ENCODE measurements around the gene TAF6. TPM values are rescaled to one million over a fixed set of nuclear protein-coding genes. Genes with fewer than 3 reads are reported as not detected.

TAF6 gene
- total and polyA plus RNA-seq, 2 of the 4 experiments (the other 2 are of a cell fraction) = 11.3 to 55.3 TPM

GRCh38 chr7:100152404-100152803 lies 33.2 kb upstream of the TAF6 start:
- POLR2A ChIA-PET (ENCODE audit: unreplicated experiment) = no interaction called here
- H3K4me2 ChIP-seq (ENCODE audit: low read depth, low read length) = no peak overlapping the region
- ATAC-seq (ENCODE audit: low read depth) = no peak

More at GRCh38 chr7:100152404-100152803, 33.2 kb upstream of the TAF6 start:
- Histone ChIP-seq H4K91ac (ENCODE audit: insufficient read depth, low read depth, low read length) (no peak overlapping the region), H3K4me1 (ENCODE audit: control insufficient read depth, insufficient read depth, low read length) (peaks cover 4% of the 10 kb centered on the region), H3K18ac (ENCODE audit: low read depth, low read length) (no peak overlapping the region), H4K20me1 (ENCODE audit: insufficient read depth, low read length) (peaks cover 18% of the 10 kb centered on the region), H2AFZ (replicated peaks; ENCODE audit: low read length, poor library complexity) (no peak overlapping the region), H4K8ac (ENCODE audit: low read depth in 2 of 2, low read length in 2 of 2) (no peak overlapping the region), H2BK15ac (ENCODE audit: low read depth, low read length) (no peak overlapping the region), H3K4ac (ENCODE audit: low read depth, low read length) (no peak overlapping the region), H2BK5ac (ENCODE audit: low read depth, low read length, poor library complexity, severe bottlenecking) (no peak overlapping the region), H3K56ac (ENCODE audit: extremely low read depth, insufficient read depth, low read length) (no peak overlapping the region), H3K14ac (replicated peaks; ENCODE audit: low read depth, low read length) (no peak overlapping the region), H2BK120ac (ENCODE audit: low read depth, low read length) (no peak overlapping the region), H2AK5ac (ENCODE audit: low read depth, low read length) (no peak overlapping the region), H2AK9ac (replicated peaks; ENCODE audit: low read depth, low read length, poor library complexity) (no peak overlapping the region), H3K27me3 (ENCODE audit: control insufficient read depth, insufficient read depth, low read length) (no peaks in the 10 kb centered on the region), H3K4me3 (ENCODE audit: insufficient read depth, low read depth, low read length) (no peak overlapping the region), H3K27ac (ENCODE audit: insufficient read depth, low read length) (no peak overlapping the region), H3K9me1 (ENCODE audit: insufficient read depth, low read length) (no peaks in the 10 kb centered on the region), H3K9me3 (ENCODE audit: control insufficient read depth, insufficient read depth, low read length) (no peaks in the 10 kb centered on the region), H3K9ac (ENCODE audit: low read depth, low read length) (no peak overlapping the region), H2BK20ac (ENCODE audit: low read depth, low read length) (no peak overlapping the region), H3K79me1 (ENCODE audit: low read depth in 1 of 2, low read length in 2 of 2) (peaks cover 32 to 75% of the 10 kb centered on the region in 2 experiments), H3K36me3 (ENCODE audit: control insufficient read depth, insufficient read depth, low read length) (peaks cover 42% of the 10 kb centered on the region), H4K5ac (ENCODE audit: low read depth, low read length) (no peak overlapping the region), H3K23ac (ENCODE audit: low read depth, low read length) (no peak overlapping the region)
- no peak for DNase-seq
- in situ Hi-C loops (cut with MboI; ENCODE audit: low sequenced_read_pairs) (no loop called here), dilution Hi-C loops (cut with HindIII; ENCODE audit: low sequenced_read_pairs, unreplicated experiment) (no loop called here), intact Hi-C loops (cut with micrococcal nuclease) (no loop called here)
- no peak for TF ChIP-seq SMC3 (IDR thresholded peaks at IDR 0.05; ENCODE audit: low read depth, low read length)
- no peak for TF ChIP-seq FOS (IDR thresholded peaks at IDR 0.05; ENCODE audit: low read depth, low read length)
- CTCF ChIA-PET = no interaction called here
- no TSS peak for BruUV-seq (replicated peaks)
